ENCODE measurements around the gene CALR. TPM values are rescaled to one million over a fixed set of nuclear protein-coding genes. Genes with fewer than 3 reads are reported as not detected.

CALR gene
- total RNA-seq, 1 experiment from 2014 or later = 1,088 TPM

GRCh38 chr19:12986726-12987125 is 48.3 kb downstream of the CALR start:
- no peak for TF ChIP-seq NR1H2 (CRISPR knock-in tag; IDR thresholded peaks at IDR 0.05)
- ChIA-PET POLR2A (no interaction called here), CTCF (interaction anchor here (1.6 to 4.6 kb wide), 7 partner anchors 10 to 108 kb away, joined by 6 to 66 read pairs (median 18); no protein-coding TSS in a partner anchor)
- H3K27ac Mint-ChIP-seq = no peak overlapping the region
- ATAC-seq (no peak), DNase-seq (ENCODE audit: low spot score) (no peak)
- peaks cover 45% of the 10 kb centered on the region for H3K27me3 Mint-ChIP-seq (ENCODE audit: low read depth)
- H3K36me3 Mint-ChIP-seq = no peaks in the 10 kb centered on the region
- H3K9me3 Mint-ChIP-seq = no peaks in the 10 kb centered on the region
- H3K4me1 Mint-ChIP-seq = peaks cover 9% of the 10 kb centered on the region
- no peak overlapping the region for H3K4me3 Mint-ChIP-seq

- Mint-ChIP-seq H3K4me3 (no peak overlapping the region), H3K36me3 (no peaks in the 10 kb centered on the region), H3K27ac (no peak overlapping the region), H3K27me3 (ENCODE audit: low read depth) (peaks cover 50% of the 10 kb centered on the region), H3K4me1 (peaks cover 9% of the 10 kb centered on the region), H3K9me3 (no peaks in the 10 kb centered on the region)
- TF ChIP-seq FOXJ3 (CRISPR knock-in tag; IDR thresholded peaks at IDR 0.05; ENCODE audit: borderline replicate concordance) = no peak
- no peak for TF ChIP-seq GTF2I (CRISPR knock-in tag; conservative IDR thresholded peaks at IDR 0.05)
- TF ChIP-seq RELA (CRISPR knock-in tag; IDR thresholded peaks at IDR 0.05; ENCODE audit: borderline replicate concordance) = no peak
- no peak for TF ChIP-seq CBFB (CRISPR knock-in tag; IDR thresholded peaks at IDR 0.05; ENCODE audit: low read depth)
- TF ChIP-seq, protein P1, sequence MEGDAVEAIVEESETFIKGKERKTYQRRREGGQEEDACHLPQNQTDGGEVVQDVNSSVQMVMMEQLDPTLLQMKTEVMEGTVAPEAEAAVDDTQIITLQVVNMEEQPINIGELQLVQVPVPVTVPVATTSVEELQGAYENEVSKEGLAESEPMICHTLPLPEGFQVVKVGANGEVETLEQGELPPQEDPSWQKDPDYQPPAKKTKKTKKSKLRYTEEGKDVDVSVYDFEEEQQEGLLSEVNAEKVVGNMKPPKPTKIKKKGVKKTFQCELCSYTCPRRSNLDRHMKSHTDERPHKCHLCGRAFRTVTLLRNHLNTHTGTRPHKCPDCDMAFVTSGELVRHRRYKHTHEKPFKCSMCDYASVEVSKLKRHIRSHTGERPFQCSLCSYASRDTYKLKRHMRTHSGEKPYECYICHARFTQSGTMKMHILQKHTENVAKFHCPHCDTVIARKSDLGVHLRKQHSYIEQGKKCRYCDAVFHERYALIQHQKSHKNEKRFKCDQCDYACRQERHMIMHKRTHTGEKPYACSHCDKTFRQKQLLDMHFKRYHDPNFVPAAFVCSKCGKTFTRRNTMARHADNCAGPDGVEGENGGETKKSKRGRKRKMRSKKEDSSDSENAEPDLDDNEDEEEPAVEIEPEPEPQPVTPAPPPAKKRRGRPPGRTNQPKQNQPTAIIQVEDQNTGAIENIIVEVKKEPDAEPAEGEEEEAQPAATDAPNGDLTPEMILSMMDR (IDR thresholded peaks at IDR 0.05) = no peak
- no peak for TF ChIP-seq GRHL2 (CRISPR knock-in tag; IDR thresholded peaks at IDR 0.05; ENCODE audit: insufficient replicate concordance, severe bottlenecking)
- TF ChIP-seq, protein P2, sequence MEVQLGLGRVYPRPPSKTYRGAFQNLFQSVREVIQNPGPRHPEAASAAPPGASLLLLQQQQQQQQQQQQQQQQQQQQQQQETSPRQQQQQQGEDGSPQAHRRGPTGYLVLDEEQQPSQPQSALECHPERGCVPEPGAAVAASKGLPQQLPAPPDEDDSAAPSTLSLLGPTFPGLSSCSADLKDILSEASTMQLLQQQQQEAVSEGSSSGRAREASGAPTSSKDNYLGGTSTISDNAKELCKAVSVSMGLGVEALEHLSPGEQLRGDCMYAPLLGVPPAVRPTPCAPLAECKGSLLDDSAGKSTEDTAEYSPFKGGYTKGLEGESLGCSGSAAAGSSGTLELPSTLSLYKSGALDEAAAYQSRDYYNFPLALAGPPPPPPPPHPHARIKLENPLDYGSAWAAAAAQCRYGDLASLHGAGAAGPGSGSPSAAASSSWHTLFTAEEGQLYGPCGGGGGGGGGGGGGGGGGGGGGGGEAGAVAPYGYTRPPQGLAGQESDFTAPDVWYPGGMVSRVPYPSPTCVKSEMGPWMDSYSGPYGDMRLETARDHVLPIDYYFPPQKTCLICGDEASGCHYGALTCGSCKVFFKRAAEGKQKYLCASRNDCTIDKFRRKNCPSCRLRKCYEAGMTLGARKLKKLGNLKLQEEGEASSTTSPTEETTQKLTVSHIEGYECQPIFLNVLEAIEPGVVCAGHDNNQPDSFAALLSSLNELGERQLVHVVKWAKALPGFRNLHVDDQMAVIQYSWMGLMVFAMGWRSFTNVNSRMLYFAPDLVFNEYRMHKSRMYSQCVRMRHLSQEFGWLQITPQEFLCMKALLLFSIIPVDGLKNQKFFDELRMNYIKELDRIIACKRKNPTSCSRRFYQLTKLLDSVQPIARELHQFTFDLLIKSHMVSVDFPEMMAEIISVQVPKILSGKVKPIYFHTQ (CRISPR knock-in tag; IDR thresholded peaks at IDR 0.05) = no peak
- TF ChIP-seq, protein P3, sequence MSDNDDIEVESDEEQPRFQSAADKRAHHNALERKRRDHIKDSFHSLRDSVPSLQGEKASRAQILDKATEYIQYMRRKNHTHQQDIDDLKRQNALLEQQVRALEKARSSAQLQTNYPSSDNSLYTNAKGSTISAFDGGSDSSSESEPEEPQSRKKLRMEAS (CRISPR knock-in tag; IDR thresholded peaks at IDR 0.05) = no peak
- TF ChIP-seq, protein P4, sequence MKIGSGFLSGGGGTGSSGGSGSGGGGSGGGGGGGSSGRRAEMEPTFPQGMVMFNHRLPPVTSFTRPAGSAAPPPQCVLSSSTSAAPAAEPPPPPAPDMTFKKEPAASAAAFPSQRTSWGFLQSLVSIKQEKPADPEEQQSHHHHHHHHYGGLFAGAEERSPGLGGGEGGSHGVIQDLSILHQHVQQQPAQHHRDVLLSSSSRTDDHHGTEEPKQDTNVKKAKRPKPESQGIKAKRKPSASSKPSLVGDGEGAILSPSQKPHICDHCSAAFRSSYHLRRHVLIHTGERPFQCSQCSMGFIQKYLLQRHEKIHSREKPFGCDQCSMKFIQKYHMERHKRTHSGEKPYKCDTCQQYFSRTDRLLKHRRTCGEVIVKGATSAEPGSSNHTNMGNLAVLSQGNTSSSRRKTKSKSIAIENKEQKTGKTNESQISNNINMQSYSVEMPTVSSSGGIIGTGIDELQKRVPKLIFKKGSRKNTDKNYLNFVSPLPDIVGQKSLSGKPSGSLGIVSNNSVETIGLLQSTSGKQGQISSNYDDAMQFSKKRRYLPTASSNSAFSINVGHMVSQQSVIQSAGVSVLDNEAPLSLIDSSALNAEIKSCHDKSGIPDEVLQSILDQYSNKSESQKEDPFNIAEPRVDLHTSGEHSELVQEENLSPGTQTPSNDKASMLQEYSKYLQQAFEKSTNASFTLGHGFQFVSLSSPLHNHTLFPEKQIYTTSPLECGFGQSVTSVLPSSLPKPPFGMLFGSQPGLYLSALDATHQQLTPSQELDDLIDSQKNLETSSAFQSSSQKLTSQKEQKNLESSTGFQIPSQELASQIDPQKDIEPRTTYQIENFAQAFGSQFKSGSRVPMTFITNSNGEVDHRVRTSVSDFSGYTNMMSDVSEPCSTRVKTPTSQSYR (CRISPR knock-in tag; IDR thresholded peaks at IDR 0.05) = no peak
- TF ChIP-seq MLX (CRISPR knock-in tag; IDR thresholded peaks at IDR 0.05) = no peak
- no peak for TF ChIP-seq JUN (CRISPR knock-in tag; IDR thresholded peaks at IDR 0.05)
- no peak for TF ChIP-seq TCF7 (CRISPR knock-in tag; IDR thresholded peaks at IDR 0.05; ENCODE audit: low read depth)
- TF ChIP-seq, protein P5, sequence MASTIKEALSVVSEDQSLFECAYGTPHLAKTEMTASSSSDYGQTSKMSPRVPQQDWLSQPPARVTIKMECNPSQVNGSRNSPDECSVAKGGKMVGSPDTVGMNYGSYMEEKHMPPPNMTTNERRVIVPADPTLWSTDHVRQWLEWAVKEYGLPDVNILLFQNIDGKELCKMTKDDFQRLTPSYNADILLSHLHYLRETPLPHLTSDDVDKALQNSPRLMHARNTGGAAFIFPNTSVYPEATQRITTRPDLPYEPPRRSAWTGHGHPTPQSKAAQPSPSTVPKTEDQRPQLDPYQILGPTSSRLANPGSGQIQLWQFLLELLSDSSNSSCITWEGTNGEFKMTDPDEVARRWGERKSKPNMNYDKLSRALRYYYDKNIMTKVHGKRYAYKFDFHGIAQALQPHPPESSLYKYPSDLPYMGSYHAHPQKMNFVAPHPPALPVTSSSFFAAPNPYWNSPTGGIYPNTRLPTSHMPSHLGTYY (CRISPR knock-in tag; IDR thresholded peaks at IDR 0.05) = no peak
- no peak for TF ChIP-seq ELF4 (CRISPR knock-in tag; IDR thresholded peaks at IDR 0.05; ENCODE audit: low read depth)
- TF ChIP-seq NFYB (CRISPR knock-in tag; conservative IDR thresholded peaks at IDR 0.05; ENCODE audit: low read depth) = no peak
- TF ChIP-seq, protein P6, sequence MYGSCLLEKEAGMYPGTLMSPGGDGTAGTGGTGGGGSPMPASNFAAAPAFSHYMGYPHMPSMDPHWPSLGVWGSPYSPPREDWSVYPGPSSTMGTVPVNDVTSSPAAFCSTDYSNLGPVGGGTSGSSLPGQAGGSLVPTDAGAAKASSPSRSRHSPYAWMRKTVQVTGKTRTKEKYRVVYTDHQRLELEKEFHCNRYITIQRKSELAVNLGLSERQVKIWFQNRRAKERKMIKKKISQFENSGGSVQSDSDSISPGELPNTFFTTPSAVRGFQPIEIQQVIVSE (CRISPR knock-in tag; IDR thresholded peaks at IDR 0.05; ENCODE audit: borderline replicate concordance) = no peak
- ChIA-PET POLR2A (no interaction called here), CTCF (interaction anchor here (2.2 kb wide), 1 partner anchor 10 kb away, joined by 18 read pairs; no protein-coding TSS in a partner anchor)
- ATAC-seq (no peak), DNase-seq (ENCODE audit: low spot score) (no peak)
These were observed 48.8 kb downstream of the CALR start for GRCh38 chr19:12987190-12987589.
